GM10266 (cell line): Measurements from ENCODE around the gene PSMG3.

Experiments used
- DNase-seq: peaks from one replicate; pipeline ENCODE4 v3.0.0; 2012; ENCODE audit errors: extremely low spot score
- TF ChIP-seq, protein P1 (sequence below): IDR thresholded peaks from 2 replicates; pipeline ENCODE4 v1.5.1; 2012; ENCODE audit warnings: mild to moderate bottlenecking, low read depth; ENCODE audit not compliant: control insufficient read depth, insufficient read depth; ENCODE audit errors: missing control alignments

The PSMG3 gene

DNA sequence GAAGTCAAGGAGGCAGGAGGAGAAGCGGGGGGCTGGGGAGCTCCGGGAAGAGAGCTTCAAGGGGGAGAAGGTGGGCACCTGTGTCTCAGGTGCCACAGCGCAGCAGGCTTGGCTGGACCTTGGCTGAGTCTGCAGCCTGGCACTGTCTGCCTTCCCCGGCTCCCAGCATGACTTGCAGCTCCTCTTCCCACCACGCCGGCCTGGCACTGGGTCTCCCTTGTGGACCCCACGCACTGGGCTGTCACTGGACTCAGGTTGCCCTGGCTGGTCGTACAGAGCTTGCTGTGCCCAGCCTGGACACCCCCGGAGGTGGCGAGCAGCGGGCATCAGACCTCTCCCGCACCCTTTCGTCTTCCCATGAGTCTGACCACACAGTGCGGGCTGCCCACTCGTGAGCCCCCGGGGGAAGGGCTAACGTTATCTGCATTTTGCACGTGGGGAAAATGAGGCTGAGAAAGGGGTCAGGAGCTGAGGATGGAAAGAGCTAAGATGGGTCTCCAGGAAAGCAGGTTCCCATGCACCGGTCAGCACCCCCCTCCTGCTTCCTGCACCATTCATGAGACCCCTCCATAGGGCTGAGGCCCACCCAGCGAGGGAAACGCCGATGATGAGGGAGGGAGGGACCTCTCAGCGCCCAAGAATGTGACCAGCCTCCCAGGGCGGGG is 40.3 kb upstream of the PSMG3 start:
- no peak for DNase-seq
- TF ChIP-seq, protein P1, sequence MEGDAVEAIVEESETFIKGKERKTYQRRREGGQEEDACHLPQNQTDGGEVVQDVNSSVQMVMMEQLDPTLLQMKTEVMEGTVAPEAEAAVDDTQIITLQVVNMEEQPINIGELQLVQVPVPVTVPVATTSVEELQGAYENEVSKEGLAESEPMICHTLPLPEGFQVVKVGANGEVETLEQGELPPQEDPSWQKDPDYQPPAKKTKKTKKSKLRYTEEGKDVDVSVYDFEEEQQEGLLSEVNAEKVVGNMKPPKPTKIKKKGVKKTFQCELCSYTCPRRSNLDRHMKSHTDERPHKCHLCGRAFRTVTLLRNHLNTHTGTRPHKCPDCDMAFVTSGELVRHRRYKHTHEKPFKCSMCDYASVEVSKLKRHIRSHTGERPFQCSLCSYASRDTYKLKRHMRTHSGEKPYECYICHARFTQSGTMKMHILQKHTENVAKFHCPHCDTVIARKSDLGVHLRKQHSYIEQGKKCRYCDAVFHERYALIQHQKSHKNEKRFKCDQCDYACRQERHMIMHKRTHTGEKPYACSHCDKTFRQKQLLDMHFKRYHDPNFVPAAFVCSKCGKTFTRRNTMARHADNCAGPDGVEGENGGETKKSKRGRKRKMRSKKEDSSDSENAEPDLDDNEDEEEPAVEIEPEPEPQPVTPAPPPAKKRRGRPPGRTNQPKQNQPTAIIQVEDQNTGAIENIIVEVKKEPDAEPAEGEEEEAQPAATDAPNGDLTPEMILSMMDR: no peak

DNA sequence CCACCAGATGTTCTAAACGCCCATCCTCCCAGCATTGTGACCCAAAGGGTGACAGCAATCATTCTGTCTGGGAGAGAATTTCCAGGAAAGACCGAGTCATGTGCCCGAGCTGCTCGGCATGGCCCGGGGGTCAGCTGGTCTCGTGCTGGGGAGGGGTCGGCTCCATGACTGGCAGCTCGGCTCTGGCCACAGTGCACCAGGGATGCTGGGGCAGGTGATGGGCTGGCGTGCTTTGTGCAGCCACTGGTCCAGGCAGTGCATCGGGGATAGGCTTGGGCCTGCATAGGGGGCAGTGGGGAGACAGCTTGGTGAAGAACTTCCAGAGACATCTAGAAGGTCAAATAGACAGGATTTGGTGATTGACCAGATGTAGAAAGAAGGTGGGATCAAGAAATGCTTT is 39.2 kb upstream of the PSMG3 start:
- TF ChIP-seq, protein P1: no peak
- no peak for DNase-seq

DNA sequence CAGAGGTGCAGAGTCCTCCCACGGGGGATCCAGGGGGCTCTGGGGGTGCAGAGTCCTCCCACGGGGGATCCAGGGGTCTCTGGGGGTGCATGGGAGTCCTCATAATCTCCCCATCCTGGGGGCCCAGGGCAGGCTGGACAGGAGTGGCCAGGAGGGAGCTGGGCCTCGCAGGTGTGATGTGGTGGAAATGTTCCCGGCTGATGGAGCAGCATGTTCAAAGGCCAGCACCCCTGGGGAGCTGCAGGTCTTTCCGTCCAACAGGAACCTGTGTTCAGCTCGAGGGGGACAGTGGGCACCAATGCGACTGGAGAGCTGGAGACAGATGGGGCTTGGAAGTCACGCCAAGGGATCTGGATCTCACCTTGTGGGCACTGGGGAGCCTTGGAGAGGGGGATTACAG is 38.5 kb upstream of the PSMG3 start:
- TF ChIP-seq, protein P1: no peak

DNA sequence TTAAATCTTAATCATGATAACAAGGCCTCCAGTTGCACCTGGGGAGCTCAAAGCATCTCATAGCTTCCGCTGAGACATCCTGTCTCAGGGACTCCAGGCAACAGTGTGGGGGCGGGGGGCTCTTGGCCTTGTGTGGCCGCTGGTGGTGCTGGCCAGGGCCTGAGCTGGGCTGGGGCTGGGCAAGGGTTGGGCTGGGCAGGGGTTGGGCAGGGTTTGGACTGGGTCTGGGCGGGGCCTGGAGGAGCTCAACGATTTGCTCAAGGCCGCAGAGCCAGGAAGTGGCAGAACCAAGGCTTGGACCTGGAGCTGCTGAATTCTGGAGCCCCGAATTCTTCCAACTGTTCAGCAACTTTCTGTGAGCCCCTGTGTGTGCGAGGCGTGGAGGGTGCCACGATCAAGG is 37.9 kb upstream of the PSMG3 start:
- TF ChIP-seq, protein P1: no peak
- no peak for DNase-seq

More for the DNA sequence above, 38.5 kb upstream of the PSMG3 start:
- DNase-seq: no peak

DNA sequence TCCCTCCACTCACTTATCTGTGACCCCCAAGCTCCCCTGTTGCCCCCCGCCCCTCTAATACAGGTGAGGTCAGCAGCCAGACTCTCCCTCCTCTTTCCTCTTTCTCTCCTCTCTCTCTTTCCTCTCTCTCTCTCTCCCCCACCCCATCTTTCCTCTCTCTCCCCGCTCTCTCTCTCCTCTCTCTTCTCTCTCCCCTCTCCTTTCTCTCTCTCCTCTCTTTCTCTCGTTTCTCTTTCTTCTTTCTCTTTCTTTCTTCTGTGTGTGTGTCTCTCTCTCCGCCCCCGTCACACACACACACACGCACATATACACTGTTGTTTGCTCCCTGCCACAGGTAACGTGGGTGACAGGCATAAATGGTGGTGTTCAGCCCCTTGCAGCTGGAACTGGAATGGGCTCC is 37.2 kb upstream of the PSMG3 start:
- no peak for DNase-seq
- TF ChIP-seq, protein P1: no peak

DNA sequence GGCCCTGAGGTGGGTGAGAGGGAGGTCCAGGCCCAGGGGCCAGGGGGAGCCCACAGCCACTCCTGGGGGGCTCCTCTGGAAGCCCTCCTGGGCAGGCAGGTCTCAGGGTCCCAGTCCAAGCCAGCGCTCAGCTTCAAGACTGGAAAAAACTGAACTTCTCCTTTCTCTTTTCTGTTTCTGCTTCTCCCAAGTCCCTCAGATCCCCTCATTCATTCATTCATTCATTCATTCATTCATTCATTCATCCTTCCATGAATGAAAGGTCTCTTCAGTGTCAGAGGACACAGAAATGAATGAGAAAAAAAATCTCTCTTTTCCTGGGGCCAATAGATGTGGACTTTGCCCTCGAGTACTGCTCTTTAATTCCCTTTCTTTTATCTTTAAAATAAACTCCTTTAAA is 34.6 kb upstream of the PSMG3 start:
- no peak for DNase-seq
- TF ChIP-seq, protein P1: no peak

DNA sequence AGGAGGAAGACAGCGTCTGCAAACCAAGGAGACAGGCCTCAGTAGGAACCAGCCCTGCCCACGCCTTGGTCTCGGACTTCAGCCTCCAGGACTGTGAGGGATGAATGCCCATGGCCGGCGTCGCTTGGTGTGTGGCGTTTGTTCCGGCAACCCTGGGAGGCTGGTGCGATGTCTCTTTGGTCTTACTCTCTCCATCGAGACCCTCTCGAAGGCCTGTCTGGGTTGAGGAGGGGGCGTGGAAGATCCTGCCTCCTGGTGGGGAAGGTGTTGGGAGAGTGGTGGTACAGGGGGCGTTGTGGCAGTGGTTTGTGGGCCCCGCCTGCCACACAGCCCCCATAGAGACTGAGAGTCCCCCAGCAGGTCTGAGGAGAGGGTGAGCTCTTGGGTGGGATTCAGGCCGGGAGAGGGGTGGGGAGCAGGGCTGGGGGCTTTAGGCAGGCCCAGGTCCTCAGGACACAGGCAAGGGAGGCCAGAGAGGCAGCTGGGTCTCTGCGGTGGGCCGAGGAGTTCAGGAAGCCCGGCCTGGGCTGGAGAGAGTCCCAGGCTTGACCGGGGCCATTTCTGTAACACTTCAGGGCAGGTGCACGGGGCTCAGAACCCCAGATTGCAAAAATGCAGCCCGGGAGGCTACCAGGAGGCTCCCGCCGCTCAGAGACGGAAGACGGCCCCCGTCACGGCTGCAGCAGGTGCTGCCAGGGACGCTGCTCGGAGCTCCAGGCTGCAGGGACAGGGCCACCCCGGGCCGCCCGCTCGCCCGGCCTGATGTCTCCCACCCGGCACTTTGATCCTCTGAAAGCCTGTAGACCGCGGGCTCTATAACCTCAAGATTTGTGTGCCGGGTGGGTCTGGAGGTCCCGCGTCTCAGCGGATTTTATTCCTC is 33.8 kb upstream of the PSMG3 start:
- no peak for DNase-seq
- TF ChIP-seq, protein P1: no peak
